RPMI8226 (cell line): ENCODE measurements around the gene P2RX5.

Experiments used
- DNase-seq: peaks from one replicate; pipeline ENCODE4 v3.0.0-alpha.2; 2015

The P2RX5 gene

GRCh38 chr17:3655766-3656165, 40.2 kb downstream of the P2RX5 start:
- DNase-seq: no peak

- peak; percentile 47 for DNase-seq
These were observed 48.0 kb downstream of the P2RX5 start for GRCh38 chr17:3647769-3648555.

- DNase-seq: no peak
These were observed 48.7 kb downstream of the P2RX5 start for GRCh38 chr17:3647251-3647650.

- no peak for DNase-seq
These were observed 50.6 kb downstream of the P2RX5 start for GRCh38 chr17:3645310-3645709.

- DNase-seq: no peak
These were observed 52.0 kb downstream of the P2RX5 start for GRCh38 chr17:3643889-3644349.

- DNase-seq: no peak
These were observed 54.1 kb downstream of the P2RX5 start for GRCh38 chr17:3641717-3642486.

- no peak for DNase-seq
These were observed 54.9 kb downstream of the P2RX5 start for GRCh38 chr17:3641014-3641413.

GRCh38 chr17:3639981-3640596, 55.9 kb downstream of the P2RX5 start:
- DNase-seq: peak; percentile 84

- no peak for DNase-seq
These were observed 59.0 kb downstream of the P2RX5 start for GRCh38 chr17:3636908-3637373.

GRCh38 chr17:3636154-3636907, 59.6 kb downstream of the P2RX5 start, which contains the start of the genes CTNS and SHPK:
Gene CTNS, plus strand, starts transcription at chr17:3636760. Its CDS starts 3,447 bp downstream, at chr17:3640207.
Gene SHPK, minus strand, starts transcription at chr17:3636250. Its CDS starts 31 bp downstream, at chr17:3636219.
- peak; percentile 95 for DNase-seq

GRCh38 chr17:3635474-3636153, 60.3 kb downstream of the P2RX5 start:
- DNase-seq: peak; percentile 42

GRCh38 chr17:3632287-3632686, 63.7 kb downstream of the P2RX5 start:
- DNase-seq: no peak

GRCh38 chr17:3630781-3631180, 65.2 kb downstream of the P2RX5 start:
- DNase-seq: no peak

GRCh38 chr17:3627769-3628167, 68.2 kb downstream of the P2RX5 start:
- no peak for DNase-seq

GRCh38 chr17:3626831-3627768, 68.9 kb downstream of the P2RX5 start:
- no peak for DNase-seq
